MG63 (cell line): ENCODE results near the gene SYCP2. TPM values are rescaled to one million over a fixed set of nuclear protein-coding genes. Genes with fewer than 3 reads are reported as not detected.

Experiments used
- DNase-seq: peaks from one replicate; pipeline ENCODE4 v3.0.0-alpha.2; 2020
- H3K27me3 ChIP-seq: fragments of 250-450 bp; sonication (Bioruptor Pico); 2 replicates; pipeline ENCODE4 v1.5.1; 2020; ENCODE audit warnings: mild to moderate bottlenecking, moderate library complexity
- H3K36me3 ChIP-seq: fragments of 250-450 bp; sonication (Bioruptor Pico); 2 replicates; pipeline ENCODE4 v1.5.1; 2020; ENCODE audit warnings: mild to moderate bottlenecking, moderate library complexity
- H3K4me3 ChIP-seq: fragments of 250-450 bp; sonication (Bioruptor Pico); 2 replicates; pipeline ENCODE4 v1.5.1; 2020; ENCODE audit warnings: mild to moderate bottlenecking, moderate library complexity
- H3K9me3 ChIP-seq: fragments of 250-450 bp; sonication (Bioruptor Pico); 2 replicates; pipeline ENCODE4 v1.5.1; 2020; ENCODE audit warnings: mild to moderate bottlenecking, moderate library complexity
- total RNA-seq: library from RNA; depleted of rRNA; stranded (reverse); fragments of >200 nt; shearing (Covaris generic); gene quantifications from 2 replicates; pipeline ENCODE4 v1.2.3, GENCODE V29; 2014; ENCODE audit warnings: low replicate concordance

Gene SYCP2
- total RNA-seq, 1 experiment from 2014 or later = 0.16 TPM

DNA sequence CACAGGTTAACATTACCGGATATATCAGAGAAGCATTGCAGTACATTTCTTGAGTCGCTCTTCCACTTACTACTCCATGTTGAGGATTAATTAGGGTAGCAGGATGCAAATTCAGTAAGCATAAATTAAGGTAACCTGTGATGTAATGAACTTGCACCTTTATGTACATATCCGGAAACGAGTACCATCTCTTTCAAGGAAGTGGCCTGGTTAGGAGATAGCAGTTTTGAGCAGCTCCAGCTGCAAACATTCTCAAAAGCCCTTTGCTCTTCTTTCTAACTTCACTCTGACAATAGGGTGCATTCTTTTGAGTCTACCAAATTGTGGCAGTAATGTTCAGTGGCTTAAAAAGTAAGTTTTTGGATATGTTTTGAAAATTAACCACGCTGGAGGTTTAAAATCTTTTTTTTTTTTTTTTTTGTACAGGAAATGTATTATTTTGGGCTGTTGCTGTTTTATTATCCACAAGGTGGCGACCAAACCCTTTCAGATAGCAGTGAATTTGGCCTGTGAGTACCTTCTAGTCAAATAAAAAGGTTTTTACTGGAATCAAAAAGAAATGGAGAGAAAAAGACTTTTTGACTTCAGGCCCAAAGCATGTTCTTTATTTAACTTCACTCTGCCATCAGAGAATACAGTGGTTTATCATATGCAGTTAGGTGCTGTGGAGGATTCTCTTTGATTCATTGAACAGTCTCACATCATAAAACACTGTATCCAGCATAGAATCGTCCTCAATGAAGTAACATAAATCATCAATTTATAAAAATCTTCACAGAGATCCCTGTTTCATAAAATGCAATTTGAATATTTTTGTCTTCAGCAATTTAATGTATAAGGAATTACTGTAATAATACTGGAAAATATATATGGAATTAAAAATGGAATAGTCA, 15.6 kb upstream of the SYCP2 start:
- H3K4me3 ChIP-seq = no peak overlapping the region
- no peaks in the 10 kb centered on the region for H3K9me3 ChIP-seq
- peaks cover 18% of the 10 kb centered on the region for H3K36me3 ChIP-seq
- no peak for DNase-seq
- H3K27me3 ChIP-seq = no peaks in the 10 kb centered on the region

DNA sequence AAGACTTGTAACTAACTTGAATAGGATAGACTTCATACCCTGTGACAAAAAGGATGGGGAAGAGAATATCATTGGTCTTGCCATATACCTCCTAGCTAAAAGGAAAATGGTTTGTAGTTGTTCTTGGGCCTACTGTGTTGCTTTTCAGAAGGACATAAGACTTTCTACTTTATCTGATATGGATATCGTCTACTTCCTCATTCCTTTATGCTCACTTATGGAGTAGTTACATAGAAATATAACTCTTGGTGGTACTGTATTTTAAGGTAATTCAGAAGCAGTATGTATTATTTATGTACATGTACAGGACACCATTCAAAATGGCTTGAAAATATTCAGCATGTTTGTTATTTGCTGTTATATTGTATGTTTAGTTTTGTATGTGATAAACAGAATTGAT, 14.8 kb upstream of the SYCP2 start:
- H3K9me3 ChIP-seq = no peaks in the 10 kb centered on the region
- H3K4me3 ChIP-seq = no peak overlapping the region
- no peak for DNase-seq
- H3K27me3 ChIP-seq = no peaks in the 10 kb centered on the region
- peaks cover 27% of the 10 kb centered on the region for H3K36me3 ChIP-seq

DNA sequence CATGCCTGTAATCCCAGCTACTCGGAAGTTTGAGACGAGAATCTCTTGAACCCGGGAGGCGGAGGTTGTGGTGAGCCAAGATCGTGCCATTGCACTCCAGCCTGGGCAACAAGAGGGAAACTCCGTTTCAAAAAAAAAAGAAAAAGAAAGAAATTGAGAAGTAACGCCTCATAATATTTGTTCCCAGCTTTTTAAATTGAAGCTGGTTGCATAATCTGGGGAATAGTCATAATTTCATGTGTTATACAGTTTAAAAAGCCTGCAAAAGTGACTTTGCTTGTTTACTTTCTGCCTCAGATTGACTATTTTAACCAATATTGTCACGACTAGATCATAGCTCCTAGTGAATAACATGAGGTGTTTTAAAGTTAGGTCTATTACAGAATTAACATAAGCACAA, 13.9 kb upstream of the SYCP2 start:
- DNase-seq = no peak
- Histone ChIP-seq H3K36me3 (peaks cover 35% of the 10 kb centered on the region), H3K4me3 (no peak overlapping the region), H3K27me3 (no peaks in the 10 kb centered on the region), H3K9me3 (0 out of 2 replicates have a peak, but pooled peaks cover 1% of the 10 kb centered on the region)

DNA sequence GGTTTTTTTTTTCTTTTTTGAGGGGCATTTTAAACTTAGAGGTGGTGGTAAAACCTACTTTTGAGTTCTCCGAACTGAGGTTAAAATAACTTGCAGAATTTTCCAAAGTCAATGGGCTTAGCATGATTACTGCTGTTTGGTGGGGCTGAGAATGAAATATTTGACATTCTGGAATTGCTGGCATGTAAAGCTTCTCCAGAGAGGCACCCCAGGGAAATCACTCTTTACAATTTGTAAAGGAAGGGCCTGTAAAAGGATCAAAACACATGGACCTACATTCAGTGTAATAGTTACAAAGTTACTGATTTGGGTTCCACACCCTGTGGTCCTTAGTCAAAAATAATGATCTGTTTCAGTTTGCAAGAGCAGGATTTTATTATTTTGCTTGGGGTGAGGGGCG, 12.3 kb upstream of the SYCP2 start:
- no peak overlapping the region for H3K4me3 ChIP-seq
- DNase-seq = no peak
- H3K27me3 ChIP-seq = no peaks in the 10 kb centered on the region
- peaks cover 41% of the 10 kb centered on the region for H3K36me3 ChIP-seq
- H3K9me3 ChIP-seq = 0 out of 2 replicates have a peak, but pooled peaks cover 2% of the 10 kb centered on the region

GRCh38 chr20:59945175-59945574, 11.7 kb upstream of the SYCP2 start:
- no peaks in the 10 kb centered on the region for H3K27me3 ChIP-seq
- H3K4me3 ChIP-seq = no peak overlapping the region
- DNase-seq = no peak
- H3K9me3 ChIP-seq = 0 out of 2 replicates have a peak, but pooled peaks cover 2% of the 10 kb centered on the region
- peaks cover 41% of the 10 kb centered on the region for H3K36me3 ChIP-seq

DNA sequence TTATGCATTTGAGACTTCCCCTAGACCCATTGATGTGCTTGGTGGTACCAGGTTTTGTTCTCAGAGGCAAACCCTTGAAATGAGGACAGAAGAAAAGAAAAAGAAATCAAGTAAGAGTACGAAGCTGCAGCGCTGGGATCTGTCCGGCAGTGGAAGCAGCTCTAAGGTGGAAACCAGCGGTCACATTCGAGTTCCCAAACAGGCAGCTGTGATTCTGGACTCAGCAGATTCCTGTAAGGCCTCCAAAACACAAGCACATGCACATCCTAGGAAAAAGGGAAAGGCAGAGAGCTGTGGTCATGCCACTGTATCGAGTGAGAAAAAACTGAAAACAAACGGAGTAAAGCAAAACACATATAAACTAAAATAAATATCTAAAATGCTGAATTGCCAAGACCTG, 11.3 kb upstream of the SYCP2 start:
- H3K4me3 ChIP-seq = no peak overlapping the region
- H3K36me3 ChIP-seq = peaks cover 41% of the 10 kb centered on the region
- 0 out of 2 replicates have a peak, but pooled peaks cover 2% of the 10 kb centered on the region for H3K9me3 ChIP-seq
- no peaks in the 10 kb centered on the region for H3K27me3 ChIP-seq
- DNase-seq = no peak

GRCh38 chr20:59942245-59942644, 8.8 kb upstream of the SYCP2 start:
- 0 out of 2 replicates have a peak, but pooled peaks cover 2% of the 10 kb centered on the region for H3K9me3 ChIP-seq
- no peak overlapping the region for H3K4me3 ChIP-seq
- DNase-seq = no peak
- H3K27me3 ChIP-seq = no peaks in the 10 kb centered on the region
- peaks cover 44% of the 10 kb centered on the region for H3K36me3 ChIP-seq

DNA sequence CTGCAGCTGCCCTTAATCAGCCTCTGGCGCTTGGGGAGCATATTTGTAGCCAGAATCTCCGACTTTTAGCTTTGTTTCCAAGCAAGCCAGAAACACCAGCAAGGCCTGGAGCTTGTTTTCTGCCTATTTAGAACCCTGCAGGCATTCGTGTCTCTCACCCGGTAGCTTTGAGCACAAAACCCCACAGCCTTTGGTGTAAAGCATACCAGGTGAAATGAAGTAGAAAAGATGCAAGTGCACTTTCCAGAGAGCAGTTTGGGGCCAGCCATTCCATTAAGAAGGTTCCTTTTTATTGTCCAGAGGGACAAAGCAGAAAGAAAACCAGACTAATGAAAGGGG, 7.5 kb upstream of the SYCP2 start:
- 0 out of 2 replicates have a peak, but pooled peaks cover 2% of the 10 kb centered on the region for H3K9me3 ChIP-seq
- H3K36me3 ChIP-seq = peaks cover 40% of the 10 kb centered on the region
- DNase-seq = no peak
- no peaks in the 10 kb centered on the region for H3K27me3 ChIP-seq
- peak overlapping the region; percentile 83 for H3K4me3 ChIP-seq

DNA sequence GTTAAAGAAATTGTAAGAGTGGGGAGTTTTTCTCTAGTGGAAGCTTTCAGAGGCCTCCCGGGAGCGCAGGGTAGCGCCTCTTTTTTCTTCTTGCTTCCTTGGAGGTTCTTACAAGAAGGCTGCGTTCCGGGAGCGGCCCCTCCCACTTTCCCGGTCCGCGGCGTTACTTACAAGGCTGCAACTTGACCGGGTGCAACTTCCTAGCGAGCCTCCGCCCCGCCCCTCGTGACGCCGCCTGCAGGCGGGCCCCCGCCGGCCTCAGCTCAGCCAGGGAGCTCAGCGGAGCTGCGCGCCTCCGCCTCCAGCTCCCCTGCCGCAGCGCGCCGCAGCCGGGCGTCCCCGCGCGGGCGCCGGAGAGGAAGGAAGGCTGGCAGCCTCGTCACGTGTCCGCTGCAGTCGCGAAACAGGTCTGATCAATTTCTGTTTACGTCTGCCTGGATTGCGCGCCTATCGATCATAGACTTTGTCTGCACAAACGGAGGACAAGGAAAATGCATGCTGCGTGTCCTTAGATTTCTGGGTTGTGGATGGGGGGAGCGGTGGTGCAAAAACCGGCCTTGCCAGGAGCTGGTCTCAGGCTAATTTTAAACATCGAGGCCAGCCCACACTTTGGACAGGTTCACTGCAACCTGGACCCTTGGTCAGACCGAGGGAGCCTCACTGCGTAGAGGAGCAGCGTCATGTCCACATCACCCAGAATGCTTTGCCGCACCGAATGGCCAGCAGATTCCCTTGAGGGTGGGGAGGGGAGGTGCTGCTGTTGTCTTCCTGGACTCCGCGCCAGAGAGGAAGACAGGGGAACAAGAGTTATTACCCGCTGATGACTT, 6.9 kb upstream of the SYCP2 start, which contains the start of the genes FAM217B and PPP1R3D:
FAM217B (plus strand) TSS at position 261 of the 827 bp plus-strand sequence. CDS start 3,555 bp downstream, outside the sequence.
PPP1R3D (minus strand) TSS at position 177 of the 827 bp plus-strand sequence. CDS start 374 bp downstream, outside the sequence.
- DNase-seq = peak; percentile 98
- H3K9me3 ChIP-seq = 0 out of 2 replicates have a peak, but pooled peaks cover 2% of the 10 kb centered on the region
- no peaks in the 10 kb centered on the region for H3K27me3 ChIP-seq
- peak within 1 kb of the TSS; percentile 83 for H3K4me3 ChIP-seq
- peaks cover 39% of the 10 kb centered on the region for H3K36me3 ChIP-seq

- DNase-seq = no peak
- peak overlapping the region; percentile 83 for H3K4me3 ChIP-seq
- no peaks in the 10 kb centered on the region for H3K27me3 ChIP-seq
- H3K9me3 ChIP-seq = 0 out of 2 replicates have a peak, but pooled peaks cover 2% of the 10 kb centered on the region
- peaks cover 34% of the 10 kb centered on the region for H3K36me3 ChIP-seq
Measured at GRCh38 chr20:59939879-59940128, 6.4 kb upstream of the SYCP2 start.

GRCh38 chr20:59939052-59939878, 5.8 kb upstream of the SYCP2 start:
- Histone ChIP-seq H3K36me3 (peaks cover 28% of the 10 kb centered on the region), H3K9me3 (0 out of 2 replicates have a peak, but pooled peaks cover 2% of the 10 kb centered on the region), H3K27me3 (no peaks in the 10 kb centered on the region), H3K4me3 (peak overlapping the region; percentile 83)
- peak; percentile 36 for DNase-seq

- H3K4me3 ChIP-seq = no peak overlapping the region
- H3K36me3 ChIP-seq = peaks cover 22% of the 10 kb centered on the region
- 0 out of 2 replicates have a peak, but pooled peaks cover 2% of the 10 kb centered on the region for H3K9me3 ChIP-seq
- no peaks in the 10 kb centered on the region for H3K27me3 ChIP-seq
- DNase-seq = peak; percentile 32
Measured at GRCh38 chr20:59938696-59939051, 5.2 kb upstream of the SYCP2 start.

- DNase-seq = no peak
- no peak overlapping the region for H3K4me3 ChIP-seq
- H3K36me3 ChIP-seq = peaks cover 18% of the 10 kb centered on the region
- H3K27me3 ChIP-seq = no peaks in the 10 kb centered on the region
- 0 out of 2 replicates have a peak, but pooled peaks cover 2% of the 10 kb centered on the region for H3K9me3 ChIP-seq
Measured at GRCh38 chr20:59938221-59938620, 4.8 kb upstream of the SYCP2 start.

- Histone ChIP-seq H3K4me3 (no peak overlapping the region), H3K36me3 (peaks cover 7% of the 10 kb centered on the region), H3K27me3 (no peaks in the 10 kb centered on the region), H3K9me3 (no peaks in the 10 kb centered on the region)
- DNase-seq = no peak
Measured at GRCh38 chr20:59937150-59937549, 3.7 kb upstream of the SYCP2 start.

GRCh38 chr20:59936409-59936808, 3.0 kb upstream of the SYCP2 start:
- DNase-seq = no peak
- H3K4me3 ChIP-seq = no peak overlapping the region
- H3K36me3 ChIP-seq = peaks cover 3% of the 10 kb centered on the region; the same call in 1 of the 2 replicates
- H3K9me3 ChIP-seq = no peaks in the 10 kb centered on the region
- no peaks in the 10 kb centered on the region for H3K27me3 ChIP-seq

DNA sequence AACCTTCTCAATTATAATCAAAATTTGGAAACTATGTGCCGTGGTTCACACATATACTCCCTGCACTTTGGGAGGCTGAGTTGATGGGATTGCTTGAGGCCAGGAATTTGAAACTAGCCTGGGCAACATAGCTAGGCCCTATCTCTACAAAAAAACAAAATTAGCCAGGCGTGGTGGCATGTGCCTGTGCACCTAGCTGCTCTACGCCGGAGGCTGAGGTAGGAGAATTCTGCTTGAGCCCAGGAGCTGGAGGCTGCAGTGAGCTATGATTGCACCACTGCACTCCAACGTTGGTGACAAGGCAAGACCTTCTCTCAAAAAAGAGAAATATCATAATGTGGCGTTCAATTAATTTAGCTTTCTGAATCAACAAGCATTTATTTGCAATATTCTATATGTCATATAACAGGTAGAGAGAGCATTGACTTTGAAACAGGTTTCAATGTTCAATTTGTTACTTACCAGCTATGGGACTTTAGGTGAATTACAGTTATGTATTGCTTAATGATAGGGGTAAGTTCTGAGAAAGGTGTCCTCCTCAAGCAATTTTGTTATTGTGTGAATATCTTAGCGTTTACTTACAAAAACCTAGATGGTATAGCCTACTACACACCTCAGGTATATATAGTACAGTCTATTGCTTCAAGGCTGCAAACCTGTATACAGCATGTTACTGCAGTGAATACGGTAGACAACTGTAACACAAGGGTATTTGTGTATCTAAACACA, 2.2 kb upstream of the SYCP2 start:
- no peak overlapping the region for H3K4me3 ChIP-seq
- H3K36me3 ChIP-seq = peaks cover 3% of the 10 kb centered on the region; the same call in 1 of the 2 replicates
- no peaks in the 10 kb centered on the region for H3K27me3 ChIP-seq
- no peaks in the 10 kb centered on the region for H3K9me3 ChIP-seq
- no peak for DNase-seq
